GM04503 (cell line): ENCODE results near the gene AKR1C1.
"Not testable (repeated sequence)": the region's sequence is repeated elsewhere in the genome, so short reads cannot be mapped to it uniquely, and the experiment has no call there.

Experiments
- DNase-seq: peaks from one replicate; pipeline ENCODE4 v3.0.0-alpha.2; 2012; ENCODE audit warnings: low read depth

AKR1C1 gene

GRCh38 chr10:4947635-4948596 is 15.3 kb upstream of the AKR1C1 start:
- peak; percentile 95 for DNase-seq

GRCh38 chr10:4951512-4952162 is 11.6 kb upstream of the AKR1C1 start:
- not testable (repeated sequence) for DNase-seq

- DNase-seq: no peak
Observed at GRCh38 chr10:4953405-4953804, 9.8 kb upstream of the AKR1C1 start.

GRCh38 chr10:4956088-4956487 is 7.1 kb upstream of the AKR1C1 start:
- not testable (repeated sequence) for DNase-seq

DNA sequence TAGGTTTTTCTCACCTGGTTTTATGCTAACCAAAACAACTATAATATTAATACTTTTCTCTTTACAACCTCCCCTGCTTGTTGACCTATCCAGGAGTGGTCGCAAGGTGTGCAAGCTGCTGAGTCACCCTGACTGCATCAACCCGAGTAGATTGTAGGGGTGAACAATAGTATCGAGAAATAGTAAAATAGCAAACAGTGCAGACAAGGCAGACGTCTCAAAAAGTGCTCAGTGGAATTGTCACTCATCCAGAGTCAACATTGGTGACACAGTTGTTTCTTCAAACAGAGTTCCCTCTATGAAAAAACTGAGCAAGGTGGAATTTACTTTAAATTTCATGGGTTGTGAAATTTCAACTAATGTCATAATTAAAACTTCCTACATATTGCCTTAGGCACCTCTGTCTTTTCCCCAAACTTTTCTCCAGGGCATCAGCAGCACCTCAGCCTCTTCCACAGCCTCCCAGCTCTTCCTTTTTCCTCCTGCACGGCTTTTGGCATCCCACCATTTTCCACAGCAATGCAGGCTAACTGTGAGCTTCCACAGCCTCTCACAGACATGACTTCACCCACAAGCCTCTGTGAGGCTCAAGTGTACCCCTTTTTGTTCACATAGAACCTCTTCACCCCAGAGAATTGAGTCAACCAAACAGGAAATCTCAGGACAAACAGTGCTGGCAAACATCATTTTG is 6.1 kb upstream of the AKR1C1 start:
- DNase-seq: not testable (repeated sequence)

GRCh38 chr10:4961558-4961957 is 1.7 kb upstream of the AKR1C1 start:
- not testable (repeated sequence) for DNase-seq

DNA sequence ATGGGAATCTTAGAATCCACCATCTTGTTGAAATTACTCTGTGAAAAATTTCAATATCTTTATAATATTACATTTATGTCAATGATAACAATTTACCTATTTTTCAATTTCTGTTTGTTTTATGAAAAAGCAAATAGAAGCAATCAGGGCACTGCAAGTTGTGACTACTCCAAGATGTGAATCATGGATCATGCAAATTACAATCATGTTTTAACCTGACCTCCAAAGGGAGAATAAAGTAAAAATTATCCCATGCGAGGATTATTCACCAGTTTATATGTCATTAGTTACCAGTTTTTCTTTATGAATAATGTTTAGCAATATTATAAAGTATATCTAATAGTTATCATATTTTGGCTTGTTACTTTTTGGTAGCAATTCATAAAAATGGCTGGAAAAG is 907 bp upstream of the AKR1C1 start:
- DNase-seq: not testable (repeated sequence)

GRCh38 chr10:4963815-4964154 is 570 bp downstream of the AKR1C1 start:
- not testable (repeated sequence) for DNase-seq

GRCh38 chr10:4965763-4966162 is 2.5 kb downstream of the AKR1C1 start:
- DNase-seq: not testable (repeated sequence)

- DNase-seq: not testable (repeated sequence)
Observed at GRCh38 chr10:4967189-4967588, 4.0 kb downstream of the AKR1C1 start.

- not testable (repeated sequence) for DNase-seq
Observed at GRCh38 chr10:4969289-4969688, 6.1 kb downstream of the AKR1C1 start.

DNA sequence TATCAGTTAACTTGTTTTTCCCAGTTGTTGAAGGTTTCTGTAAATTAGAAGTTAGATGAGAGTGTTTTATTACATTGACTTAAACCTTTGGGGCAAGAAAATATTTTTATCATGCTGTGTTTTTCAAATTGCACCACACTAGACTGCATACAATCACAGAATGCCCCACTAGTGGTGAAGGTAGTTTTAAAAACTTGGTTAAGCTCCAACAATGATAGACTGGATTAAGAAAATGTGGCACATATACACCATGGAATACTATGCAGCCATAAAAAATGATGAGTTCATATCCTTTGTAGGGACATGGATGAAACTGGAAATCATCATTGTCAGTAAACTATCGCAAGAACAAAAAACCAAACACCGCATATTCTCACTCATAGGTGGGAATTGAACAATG is 7.1 kb downstream of the AKR1C1 start:
- not testable (repeated sequence) for DNase-seq

DNA sequence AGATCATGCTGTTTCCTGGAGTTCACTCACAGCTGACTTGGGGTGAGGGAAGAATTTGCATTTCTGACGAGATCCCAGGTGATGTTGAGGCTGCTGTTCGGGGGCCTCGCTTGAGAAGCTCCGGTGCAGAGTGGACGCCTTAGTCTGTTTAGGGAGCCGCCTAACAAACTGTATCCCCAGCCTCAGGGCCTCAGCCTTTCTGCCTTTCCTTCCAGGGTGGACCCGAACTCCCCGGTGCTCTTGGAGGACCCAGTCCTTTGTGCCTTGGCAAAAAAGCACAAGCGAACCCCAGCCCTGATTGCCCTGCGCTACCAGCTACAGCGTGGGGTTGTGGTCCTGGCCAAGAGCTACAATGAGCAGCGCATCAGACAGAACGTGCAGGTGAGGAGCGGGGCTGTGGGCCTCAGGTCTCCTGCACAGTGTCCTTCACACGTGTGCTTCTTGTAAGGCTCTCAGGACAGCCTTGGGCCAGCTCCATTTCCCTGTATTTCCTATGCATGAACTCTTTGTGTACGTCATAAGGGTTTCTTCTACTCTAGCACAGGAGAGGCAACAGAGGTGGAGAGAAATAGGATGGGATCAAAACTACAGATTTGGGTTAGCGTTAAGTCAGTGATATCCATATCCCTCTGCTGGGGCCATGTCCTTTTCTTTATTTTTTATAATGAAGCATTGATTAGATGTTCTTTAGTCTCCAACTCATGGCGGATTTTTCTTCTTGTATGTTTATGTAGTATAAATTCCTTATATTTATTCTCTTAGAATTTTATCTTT is 9.3 kb downstream of the AKR1C1 start:
- not testable (repeated sequence) for DNase-seq

GRCh38 chr10:4973294-4973693 is 10.1 kb downstream of the AKR1C1 start:
- DNase-seq: not testable (repeated sequence)

GRCh38 chr10:4974400-4974799 is 11.2 kb downstream of the AKR1C1 start:
- DNase-seq: not testable (repeated sequence)

DNA sequence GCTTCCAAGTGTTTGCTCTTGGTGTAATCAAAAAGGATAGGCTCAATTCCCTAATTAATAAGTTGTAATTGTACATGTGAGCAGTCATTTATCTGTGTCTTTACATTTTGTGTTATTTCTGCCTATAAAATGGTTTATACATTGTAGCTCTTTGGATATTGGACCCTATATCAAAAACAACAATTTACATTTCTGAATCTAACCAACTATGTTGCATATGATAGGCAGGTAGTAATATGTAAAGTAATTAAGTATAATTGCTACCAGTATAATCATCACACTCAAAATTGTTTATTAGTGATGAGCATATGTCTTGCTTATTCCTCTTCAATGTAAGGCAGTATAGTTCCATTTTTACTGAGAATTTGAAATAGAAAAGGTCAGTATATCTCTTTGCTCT is 13.8 kb downstream of the AKR1C1 start:
- no peak for DNase-seq

DNA sequence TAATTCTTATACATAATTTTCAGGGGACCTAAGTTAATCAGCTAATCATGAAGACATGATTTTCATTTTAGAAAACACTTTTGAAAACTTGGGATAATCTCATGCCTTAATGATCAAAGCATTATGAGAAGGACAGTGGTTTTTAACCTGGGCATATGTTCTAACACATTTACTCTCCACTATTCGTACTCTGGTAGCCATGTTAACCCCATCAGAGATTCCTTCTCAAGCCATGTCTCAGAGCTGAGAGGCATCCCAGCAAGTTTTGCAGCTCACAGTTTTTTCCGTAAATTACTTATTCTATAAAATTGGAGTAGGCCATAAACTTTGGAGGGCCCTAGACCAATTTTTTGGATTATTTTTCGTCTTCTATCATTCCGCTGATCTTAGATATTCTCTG is 15.7 kb downstream of the AKR1C1 start:
- DNase-seq: no peak

DNA sequence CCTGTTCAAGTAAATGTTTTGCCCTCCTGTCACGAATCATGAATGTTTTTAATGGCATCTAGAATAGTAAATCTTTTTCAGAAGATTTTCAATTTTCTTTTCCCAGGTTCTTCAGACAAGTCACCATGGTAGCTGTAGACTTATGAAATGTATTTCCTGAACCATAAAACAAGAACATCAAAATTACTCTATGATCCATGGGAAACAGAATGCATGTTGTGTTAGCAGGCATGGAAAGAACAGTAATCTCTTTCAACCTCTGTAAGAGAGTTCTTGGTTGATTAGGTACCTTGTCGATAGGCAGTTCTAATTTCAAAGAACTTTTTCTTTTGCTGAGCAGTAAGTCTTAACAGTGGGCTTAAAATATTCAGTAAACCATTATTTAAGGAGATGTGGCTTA is 17.6 kb downstream of the AKR1C1 start:
- no peak for DNase-seq

- no peak for DNase-seq
Observed at GRCh38 chr10:4981722-4982471, 18.7 kb downstream of the AKR1C1 start.

DNA sequence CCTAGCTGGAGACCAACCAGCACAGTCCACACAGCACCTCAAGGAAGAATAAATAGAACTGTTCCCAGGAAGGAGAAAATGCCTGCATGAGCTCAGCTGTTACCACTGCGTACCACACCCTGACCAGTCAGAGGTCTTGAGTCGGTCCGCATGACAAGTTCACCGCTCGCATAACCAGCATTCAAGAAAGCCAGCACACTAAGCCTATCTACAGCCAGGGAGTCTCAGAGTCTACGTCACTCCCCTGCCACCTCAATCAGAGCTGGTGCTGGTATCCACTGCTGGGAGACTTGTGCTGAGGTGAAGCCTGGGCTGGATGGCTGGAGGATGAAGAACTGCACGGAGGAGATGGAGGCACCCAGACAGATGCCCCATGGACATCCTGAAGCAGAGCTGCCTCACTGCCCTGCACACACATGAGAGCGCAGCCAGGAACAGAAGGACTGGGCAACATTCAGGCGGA is 19.6 kb downstream of the AKR1C1 start:
- no peak for DNase-seq

DNA sequence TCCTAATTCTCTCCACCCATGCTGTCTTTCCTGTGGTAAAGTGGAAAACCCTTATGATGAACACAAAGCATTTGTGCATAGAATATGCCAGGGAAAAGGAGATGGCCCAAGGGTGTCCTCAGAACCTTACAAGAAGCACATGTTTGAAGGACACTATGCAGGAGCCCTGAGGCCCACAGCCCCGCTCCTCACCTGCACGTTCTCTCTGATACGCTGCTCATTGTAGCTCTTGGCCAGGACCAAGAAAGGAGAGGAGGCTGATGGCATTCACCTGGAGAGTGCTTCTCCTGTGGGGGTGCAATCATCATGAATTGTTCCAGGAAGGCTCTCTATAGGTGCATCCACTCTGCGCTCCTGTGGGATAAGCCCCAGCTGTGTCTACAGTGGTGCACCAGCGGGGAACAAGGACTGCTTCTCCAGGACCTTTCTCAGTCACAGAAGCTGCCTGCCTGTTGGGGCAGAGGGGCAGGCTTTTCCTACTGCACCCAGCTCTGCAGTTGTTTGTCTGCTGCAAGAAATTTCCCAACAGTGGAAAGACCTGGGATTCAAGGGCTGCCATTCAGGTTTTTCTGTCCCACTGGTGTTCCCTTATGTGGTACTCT is 20.5 kb downstream of the AKR1C1 start:
- no peak for DNase-seq
